Measurements from ENCODE around the gene CACNB4. TPM values are rescaled to one million over a fixed set of nuclear protein-coding genes. Genes with fewer than 3 reads are reported as not detected.
A peak's percentile ranks its signal among the peaks of the same experiment; 100 is the strongest.

CACNB4 gene
- total and polyA plus RNA-seq, 9 of the 15 experiments (the other 6 are each of a cell fraction or from before 2014, with no cell fraction given) = 0.01 to 0.20 (median 0.04) TPM; not detected in 1

DNA sequence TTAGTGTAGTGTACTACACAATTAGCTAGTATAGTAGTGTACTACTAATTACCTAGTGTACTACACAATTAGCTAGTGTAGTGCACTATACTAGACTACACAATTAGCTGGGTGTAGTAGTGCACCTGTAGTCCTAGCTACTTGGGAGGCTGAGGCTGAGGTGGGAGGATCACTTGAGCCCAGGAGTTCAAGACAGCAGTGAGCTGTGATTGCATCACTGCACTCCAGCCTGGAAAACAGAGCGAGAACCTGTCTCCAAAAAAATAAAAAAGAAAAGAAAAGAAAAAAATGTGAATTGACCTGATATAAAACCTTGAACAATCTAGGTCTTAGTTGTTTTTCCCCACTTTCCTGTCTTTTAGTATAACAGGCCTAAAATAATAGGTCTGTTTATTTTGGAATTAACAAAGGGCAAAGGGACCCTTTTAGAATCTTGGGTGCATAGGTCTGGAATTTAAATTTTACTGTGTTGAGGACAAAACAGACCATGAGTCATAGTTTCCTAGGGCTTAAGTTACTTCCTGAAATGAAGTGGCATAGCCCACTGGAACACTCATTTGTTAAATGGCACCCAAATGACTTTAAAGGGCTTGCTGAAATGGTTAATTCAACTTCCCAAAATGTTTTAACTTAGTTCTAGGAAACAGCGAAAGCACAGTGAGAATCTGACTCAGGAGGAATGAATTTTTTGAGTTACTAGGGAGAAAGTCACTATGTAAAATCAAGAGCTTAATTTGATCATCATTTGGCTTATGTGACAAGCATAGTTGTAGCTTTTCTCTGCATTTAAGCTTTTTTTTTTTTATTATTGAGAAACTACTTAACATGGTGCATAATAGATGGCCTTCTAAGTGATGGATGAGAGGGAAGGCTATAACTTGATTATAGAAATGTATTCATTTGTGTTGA lies 219.9 kb downstream of the CACNB4 start:
- ATAC-seq = no peak
- Histone ChIP-seq H3K9ac (ENCODE audit: insufficient read depth in 1 of 2, low read depth in 2 of 2, low read length in 2 of 2) (no peak overlapping the region), H3K4me1 (replicated peaks in 1 of 2; ENCODE audit: control insufficient read depth in 2 of 2, insufficient read depth in 2 of 2, low read length in 2 of 2) (no peaks in the 10 kb centered on the region; a peak in 1 of 5 replicates), H3K27ac (ENCODE audit: extremely low read depth, low read depth, low read length) (no peak overlapping the region), H3K27me3 (ENCODE audit: control insufficient read depth in 2 of 2, insufficient read depth in 2 of 2, low read length in 2 of 2) (peaks cover 9 to 17% of the 10 kb centered on the region in 2 experiments), H3K36me3 (ENCODE audit: control insufficient read depth, insufficient read depth, low read length) (no peaks in the 10 kb centered on the region), H3K79me2 (ENCODE audit: control insufficient read depth, insufficient read depth, low read length) (no peaks in the 10 kb centered on the region), H3K4me2 (ENCODE audit: insufficient read depth, low read length) (no peak overlapping the region), H2AFZ (ENCODE audit: low read depth, low read length) (no peak overlapping the region), H3K4me3 (no peak overlapping the region), H3K9me1 (ENCODE audit: control insufficient read depth, insufficient read depth, low read length) (no peaks in the 10 kb centered on the region), H4K20me1 (replicated peaks; ENCODE audit: control insufficient read depth, insufficient read depth, low read length) (no peaks in the 10 kb centered on the region), H3K9me3 (replicated peaks; ENCODE audit: control insufficient read depth, insufficient read depth, low read depth, low read length) (no peaks in the 10 kb centered on the region)
- intact Hi-C loops (cut with micrococcal nuclease) (no loop called here), in situ Hi-C loops (cut with MboI) (no loop called here)
- no peak for FAIRE-seq
- ChIA-PET CTCF (ENCODE audit: low intra/inter-chr PET ratio) (no interaction called here), POLR2A (interaction anchor here (0.6 to 0.7 kb wide), 2 partner anchors 14 to 201 kb away, joined by 3 read pairs; no protein-coding TSS in a partner anchor)
- peak in 1 of 4 experiments; percentile 8 for DNase-seq (ENCODE audit: extremely low read depth in 1 of 4, low spot score in 3 of 4)
- 4% methylated on average over 2 of the region's 2 CpGs for WGBS (ENCODE audit: insufficient coverage, low coverage, missing lambda C conversion rate)
- BruUV-seq (replicated peaks) = no TSS peak
- TF ChIP-seq, protein P1, sequence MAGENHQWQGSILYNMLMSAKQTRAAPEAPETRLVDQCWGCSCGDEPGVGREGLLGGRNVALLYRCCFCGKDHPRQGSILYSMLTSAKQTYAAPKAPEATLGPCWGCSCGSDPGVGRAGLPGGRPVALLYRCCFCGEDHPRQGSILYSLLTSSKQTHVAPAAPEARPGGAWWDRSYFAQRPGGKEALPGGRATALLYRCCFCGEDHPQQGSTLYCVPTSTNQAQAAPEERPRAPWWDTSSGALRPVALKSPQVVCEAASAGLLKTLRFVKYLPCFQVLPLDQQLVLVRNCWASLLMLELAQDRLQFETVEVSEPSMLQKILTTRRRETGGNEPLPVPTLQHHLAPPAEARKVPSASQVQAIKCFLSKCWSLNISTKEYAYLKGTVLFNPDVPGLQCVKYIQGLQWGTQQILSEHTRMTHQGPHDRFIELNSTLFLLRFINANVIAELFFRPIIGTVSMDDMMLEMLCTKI (IDR thresholded peaks at IDR 0.05; ENCODE audit: partially characterized antibody) = no peak
- TF ChIP-seq FOSL1 (tag; conservative IDR thresholded peaks at IDR 0.05) (peak; percentile 98), ZNF239 (CRISPR knock-in tag; IDR thresholded peaks at IDR 0.05) (peak; percentile 7; the same call in 1 of the 2 replicates), MCM3 (IDR thresholded peaks at IDR 0.05) (no peak), DPF2 (IDR thresholded peaks at IDR 0.05) (0 out of 2 replicates have a peak, but pooled peaks have one; percentile 23), CEBPB (tag; IDR thresholded peaks at IDR 0.05) (peak; percentile 58), ZNF76 (CRISPR knock-in tag; IDR thresholded peaks at IDR 0.05; ENCODE audit: borderline replicate concordance) (no peak), CBX2 (IDR thresholded peaks at IDR 0.05; ENCODE audit: insufficient read depth, low read length, poor library complexity, severe bottlenecking) (no peak), SMARCA4 (IDR thresholded peaks at IDR 0.05) (peak; percentile 66; the same call in 1 of the 2 replicates), ZNF253 (CRISPR knock-in tag; conservative IDR thresholded peaks at IDR 0.05) (no peak), HDAC2 (IDR thresholded peaks at IDR 0.05) (no peak), SMARCE1 (IDR thresholded peaks at IDR 0.05) (peak; percentile 69; the same call in 1 of the 2 replicates), SRSF9 (IDR thresholded peaks at IDR 0.05; ENCODE audit: borderline replicate concordance, low read depth, low read length) (no peak), ESRRA (IDR thresholded peaks at IDR 0.05; ENCODE audit: borderline replicate concordance, low read depth) (no peak), GTF2F1 (IDR thresholded peaks at IDR 0.05; ENCODE audit: low read depth, low read length) (no peak)
- TF ChIP-seq, protein P2, sequence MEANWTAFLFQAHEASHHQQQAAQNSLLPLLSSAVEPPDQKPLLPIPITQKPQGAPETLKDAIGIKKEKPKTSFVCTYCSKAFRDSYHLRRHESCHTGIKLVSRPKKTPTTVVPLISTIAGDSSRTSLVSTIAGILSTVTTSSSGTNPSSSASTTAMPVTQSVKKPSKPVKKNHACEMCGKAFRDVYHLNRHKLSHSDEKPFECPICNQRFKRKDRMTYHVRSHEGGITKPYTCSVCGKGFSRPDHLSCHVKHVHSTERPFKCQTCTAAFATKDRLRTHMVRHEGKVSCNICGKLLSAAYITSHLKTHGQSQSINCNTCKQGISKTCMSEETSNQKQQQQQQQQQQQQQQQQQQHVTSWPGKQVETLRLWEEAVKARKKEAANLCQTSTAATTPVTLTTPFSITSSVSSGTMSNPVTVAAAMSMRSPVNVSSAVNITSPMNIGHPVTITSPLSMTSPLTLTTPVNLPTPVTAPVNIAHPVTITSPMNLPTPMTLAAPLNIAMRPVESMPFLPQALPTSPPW (CRISPR knock-in tag; IDR thresholded peaks at IDR 0.05) = no peak
- TF ChIP-seq, protein P3, sequence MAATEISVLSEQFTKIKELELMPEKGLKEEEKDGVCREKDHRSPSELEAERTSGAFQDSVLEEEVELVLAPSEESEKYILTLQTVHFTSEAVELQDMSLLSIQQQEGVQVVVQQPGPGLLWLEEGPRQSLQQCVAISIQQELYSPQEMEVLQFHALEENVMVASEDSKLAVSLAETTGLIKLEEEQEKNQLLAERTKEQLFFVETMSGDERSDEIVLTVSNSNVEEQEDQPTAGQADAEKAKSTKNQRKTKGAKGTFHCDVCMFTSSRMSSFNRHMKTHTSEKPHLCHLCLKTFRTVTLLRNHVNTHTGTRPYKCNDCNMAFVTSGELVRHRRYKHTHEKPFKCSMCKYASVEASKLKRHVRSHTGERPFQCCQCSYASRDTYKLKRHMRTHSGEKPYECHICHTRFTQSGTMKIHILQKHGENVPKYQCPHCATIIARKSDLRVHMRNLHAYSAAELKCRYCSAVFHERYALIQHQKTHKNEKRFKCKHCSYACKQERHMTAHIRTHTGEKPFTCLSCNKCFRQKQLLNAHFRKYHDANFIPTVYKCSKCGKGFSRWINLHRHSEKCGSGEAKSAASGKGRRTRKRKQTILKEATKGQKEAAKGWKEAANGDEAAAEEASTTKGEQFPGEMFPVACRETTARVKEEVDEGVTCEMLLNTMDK (IDR thresholded peaks at IDR 0.05; ENCODE audit: borderline replicate concordance, insufficient read depth, low read depth, low read length, poor library complexity, severe bottlenecking) = no peak

Measured in K562 (cell line).